GM19467 (cell line): ENCODE data around the gene MEX3A.
"Not testable (repeated sequence)": the region's sequence is repeated elsewhere in the genome, so short reads cannot be mapped to it uniquely, and the experiment has no call there.

Experiments used
- ATAC-seq: cut with Tn5 transposase; IDR thresholded peaks from one replicate; pipeline ENCODE4 v1.9.1; 2021; ENCODE audit warnings: mild to moderate bottlenecking, moderate library complexity; ENCODE audit not compliant: unreplicated experiment

The MEX3A gene

GRCh38 chr1:156080241-156080862 is 1.9 kb downstream of the MEX3A start:
- no peak for ATAC-seq

GRCh38 chr1:156079762-156080161 is 2.5 kb downstream of the MEX3A start:
- ATAC-seq: no peak

GRCh38 chr1:156078728-156079127 is 3.5 kb downstream of the MEX3A start:
- no peak for ATAC-seq

- no peak for ATAC-seq
Measured at GRCh38 chr1:156077430-156077760, 4.9 kb downstream of the MEX3A start.

GRCh38 chr1:156076609-156077429 is 5.4 kb downstream of the MEX3A start:
- no peak for ATAC-seq

- ATAC-seq: no peak
Measured at GRCh38 chr1:156075775-156076204, 6.5 kb downstream of the MEX3A start.

GRCh38 chr1:156075162-156075561 is 7.1 kb downstream of the MEX3A start:
- no peak for ATAC-seq

- ATAC-seq: no peak
Measured at GRCh38 chr1:156074661-156075060, 7.6 kb downstream of the MEX3A start.

- no peak for ATAC-seq
Measured at GRCh38 chr1:156073740-156074139, 8.5 kb downstream of the MEX3A start.

- ATAC-seq: no peak
Measured at GRCh38 chr1:156073110-156073687, 9.1 kb downstream of the MEX3A start.

GRCh38 chr1:156072251-156072650 is 10.0 kb downstream of the MEX3A start:
- ATAC-seq: no peak

- not testable (repeated sequence) for ATAC-seq
Measured at GRCh38 chr1:156071332-156071816, 10.9 kb downstream of the MEX3A start.

GRCh38 chr1:156070548-156070947 is 11.7 kb downstream of the MEX3A start:
- ATAC-seq: no peak

- ATAC-seq: no peak
Measured at GRCh38 chr1:156069490-156070455, 12.5 kb downstream of the MEX3A start.

- ATAC-seq: no peak
Measured at GRCh38 chr1:156067262-156067661, 15.0 kb downstream of the MEX3A start.

GRCh38 chr1:156065871-156066270 is 16.4 kb downstream of the MEX3A start:
- ATAC-seq: no peak

- no peak for ATAC-seq
Measured at GRCh38 chr1:156065212-156065611, 17.1 kb downstream of the MEX3A start.

- ATAC-seq: no peak
Measured at GRCh38 chr1:156064615-156065014, 17.6 kb downstream of the MEX3A start.

GRCh38 chr1:156063997-156064285 is 18.3 kb downstream of the MEX3A start:
- no peak for ATAC-seq

- no peak for ATAC-seq
Measured at GRCh38 chr1:156062189-156062588, 20.1 kb downstream of the MEX3A start.
